KG1 (cell line): ENCODE data around the gene GNAT2.

ENCODE experiments used
- DNase-seq: peaks from one replicate; lab custom pipeline; 2025; lab: John Stamatoyannopoulos, UW

GNAT2 gene

GRCh38 chr1:109627692-109628399 lies 8.4 kb upstream of the GNAT2 start:
- DNase-seq, result no peak

- DNase-seq, result no peak
Observed at GRCh38 chr1:109626682-109627408, 7.4 kb upstream of the GNAT2 start.

DNA sequence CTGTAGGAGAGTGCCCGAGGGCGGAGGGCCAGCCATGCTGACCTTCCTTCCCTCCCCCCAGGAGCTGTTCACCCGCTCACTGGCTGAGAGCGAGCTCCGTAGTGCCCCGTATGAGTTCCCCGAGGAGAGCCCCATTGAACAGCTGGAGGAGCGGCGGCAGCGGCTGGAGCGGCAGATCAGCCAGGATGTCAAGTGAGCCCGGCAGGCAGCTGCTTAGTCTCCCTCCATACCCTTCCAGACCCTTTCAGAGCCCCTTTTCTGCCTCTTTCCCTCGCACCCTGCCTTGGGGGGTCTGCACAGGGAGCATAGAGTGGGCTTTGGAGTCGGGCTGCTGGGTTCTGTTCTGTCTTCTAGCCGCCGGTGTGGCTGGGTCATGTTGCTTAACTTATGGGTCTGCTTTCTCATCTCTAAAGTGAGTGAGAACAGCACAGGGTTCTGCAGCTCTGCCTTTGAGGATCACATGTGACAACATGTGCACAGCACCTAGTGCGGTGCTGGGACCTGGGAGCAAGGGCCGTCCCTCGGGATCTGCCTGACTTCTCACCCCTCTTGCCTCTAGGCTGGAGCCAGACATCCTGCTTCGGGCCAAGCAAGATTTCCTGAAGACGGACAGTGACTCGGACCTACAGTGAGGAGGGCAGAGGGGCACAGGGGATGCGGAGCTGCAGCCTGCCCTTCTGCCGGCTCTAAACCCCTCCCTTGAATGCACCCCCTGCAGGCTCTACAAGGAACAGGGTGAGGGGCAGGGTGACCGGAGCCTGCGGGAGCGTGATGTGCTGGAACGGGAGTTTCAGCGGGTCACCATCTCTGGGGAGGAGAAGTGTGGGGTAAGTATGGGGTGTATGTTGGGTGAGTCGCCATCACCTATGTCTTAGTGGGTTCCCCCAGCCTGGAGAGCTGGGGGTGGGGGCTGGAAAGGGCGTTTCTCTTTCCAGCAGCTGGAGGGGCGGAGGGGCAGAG lies 6.5 kb upstream of the GNAT2 start:
- DNase-seq, result no peak

DNA sequence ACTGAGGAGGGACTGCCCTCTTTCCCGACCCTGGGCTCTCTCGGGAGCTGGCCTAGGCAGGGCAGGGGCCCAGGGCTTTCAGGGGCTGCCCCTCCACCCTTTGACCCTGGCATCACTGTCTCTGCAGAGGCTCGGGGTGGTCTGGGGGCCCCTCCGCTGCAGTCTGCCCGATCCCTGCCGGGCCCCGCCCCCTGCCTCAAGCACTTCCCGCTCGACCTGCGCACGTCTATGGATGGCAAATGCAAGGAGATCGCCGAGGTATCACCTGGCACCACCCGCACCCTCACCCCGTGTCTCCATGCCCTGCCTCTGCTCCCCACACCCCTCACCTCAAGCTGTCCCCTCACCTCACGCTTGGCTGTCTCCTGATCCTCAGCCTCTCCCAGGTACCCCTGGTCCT lies 5.8 kb upstream of the GNAT2 start:
- DNase-seq, result no peak

DNA sequence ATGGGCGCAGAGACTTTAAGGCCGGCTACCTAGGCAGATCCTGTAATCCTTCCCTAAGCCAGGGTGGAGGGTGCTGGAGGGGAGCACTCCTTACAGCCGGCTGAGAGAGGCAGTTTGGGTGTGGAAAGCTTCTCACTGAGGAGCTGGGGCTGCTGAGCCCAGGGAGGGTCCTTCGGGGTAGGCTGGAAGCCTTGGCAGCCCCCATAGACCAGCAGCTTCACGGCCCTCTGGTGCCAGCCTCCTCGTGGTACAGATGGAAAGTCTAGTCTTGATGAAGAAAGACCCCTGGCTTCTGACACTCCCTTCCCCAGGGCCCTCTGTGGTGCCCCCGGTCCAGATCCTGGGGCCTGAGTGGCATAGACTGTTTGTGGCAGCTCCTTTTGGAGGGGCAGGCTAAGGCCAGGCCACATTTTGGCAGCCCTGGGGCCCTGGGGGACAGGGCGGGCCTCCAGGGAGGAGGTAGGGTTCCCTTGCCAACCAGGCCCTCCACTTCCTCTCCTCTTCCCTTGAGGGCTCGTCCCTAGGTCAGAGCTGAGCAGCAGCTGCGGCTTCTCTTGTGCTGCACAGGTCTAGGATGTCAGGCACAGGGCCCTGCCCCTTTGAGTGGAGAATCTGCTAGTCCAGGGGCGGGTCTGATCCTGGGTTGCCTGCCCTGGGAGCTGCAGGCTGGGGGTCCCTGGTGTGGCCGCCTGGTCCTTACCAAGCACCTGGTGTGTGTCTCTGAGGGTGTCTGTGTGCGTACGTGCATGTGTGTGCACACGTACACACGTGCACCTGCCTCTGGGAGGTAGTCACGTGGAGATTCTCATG lies 5.0 kb upstream of the GNAT2 start:
- DNase-seq, result no peak

- no peak for DNase-seq
Observed at GRCh38 chr1:109623601-109624161, 4.3 kb upstream of the GNAT2 start.

- DNase-seq, result no peak
Observed at GRCh38 chr1:109622895-109623294, 3.5 kb upstream of the GNAT2 start.

GRCh38 chr1:109622137-109622892 lies 2.9 kb upstream of the GNAT2 start:
- no peak for DNase-seq

DNA sequence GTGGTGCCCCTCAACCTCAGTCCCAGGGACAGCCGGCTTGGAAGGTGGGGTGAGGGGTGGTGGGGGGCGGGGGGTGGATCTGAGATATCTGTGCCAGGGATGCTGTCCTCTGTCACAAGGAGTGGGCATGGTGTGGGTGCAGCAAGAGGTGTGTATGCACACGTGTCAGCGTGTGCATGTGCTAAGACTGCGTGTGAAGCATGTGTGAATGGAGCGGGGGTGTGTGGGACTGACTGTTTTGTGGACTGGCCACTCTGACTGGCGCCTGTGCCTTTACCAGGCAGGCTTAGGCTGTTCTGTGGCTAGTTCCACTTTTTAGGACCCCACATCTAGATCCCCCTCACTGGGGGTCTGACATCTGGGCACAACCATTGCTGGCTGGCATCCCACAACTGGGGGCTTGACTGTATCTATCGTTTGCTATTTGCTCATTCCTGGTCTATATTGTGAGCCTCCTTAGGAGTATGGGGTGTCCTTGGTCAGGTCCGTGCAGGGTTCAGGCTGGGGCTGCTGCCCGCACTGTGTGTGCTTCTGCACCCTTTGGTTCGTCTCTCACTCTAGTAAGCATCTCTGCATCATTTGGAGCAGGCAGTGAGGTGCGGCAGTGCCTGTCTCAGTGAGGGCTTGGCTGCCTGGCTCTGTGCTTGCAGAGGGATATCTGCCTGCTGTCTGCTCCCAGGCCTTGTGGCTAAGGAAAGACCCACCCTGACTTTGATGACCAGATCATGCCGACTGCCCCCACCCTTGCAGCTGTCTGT lies 2.1 kb upstream of the GNAT2 start:
- DNase-seq, result no peak

- DNase-seq, result peak; percentile 90
Observed at GRCh38 chr1:109620841-109621286, 1.4 kb upstream of the GNAT2 start.

- no peak for DNase-seq
Observed at GRCh38 chr1:109620401-109620791, 980 bp upstream of the GNAT2 start.

DNA sequence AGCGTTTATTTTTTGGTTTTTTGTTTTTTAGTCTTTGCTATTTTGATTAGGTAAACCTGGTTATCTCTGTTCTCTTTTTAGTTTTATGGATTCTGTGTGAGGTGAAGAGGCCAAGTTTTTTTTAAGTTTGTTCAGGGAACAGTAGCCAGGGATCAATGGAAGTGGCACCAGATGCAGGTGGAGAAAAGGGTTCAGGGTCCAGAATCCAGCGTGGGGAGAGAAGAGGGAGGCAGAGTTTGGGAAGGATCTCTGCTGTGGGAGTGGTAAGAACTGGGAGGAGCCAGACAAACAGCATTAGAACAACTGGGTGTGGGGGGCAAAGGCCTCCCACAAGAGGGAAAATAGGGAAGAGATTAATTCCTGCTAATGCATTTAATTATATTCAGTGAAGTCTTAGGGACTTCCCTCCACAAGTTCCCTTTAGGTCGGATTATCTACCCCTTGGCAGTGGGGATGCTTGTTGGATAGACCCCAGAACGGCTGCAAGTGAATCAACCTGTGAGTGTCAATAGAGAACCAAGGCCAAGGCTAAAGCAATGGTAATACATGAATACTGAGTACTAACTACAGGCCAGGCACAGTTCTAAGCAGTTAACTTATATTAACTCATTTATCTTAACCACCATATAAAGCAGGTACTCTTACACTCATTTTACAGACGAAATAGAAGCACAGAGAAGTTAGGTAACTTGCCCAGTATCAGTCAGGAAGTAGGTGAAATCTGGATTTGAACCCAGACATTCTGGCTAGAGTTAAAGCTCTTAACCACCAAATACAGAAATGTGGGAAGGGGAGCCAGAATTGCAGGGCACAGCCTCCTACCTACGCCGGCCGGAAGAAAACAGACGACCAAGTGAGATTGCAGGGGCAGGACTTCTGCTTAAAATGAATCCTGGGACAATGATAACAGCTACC lies 498 bp downstream of the GNAT2 start:
- no peak for DNase-seq

GRCh38 chr1:109617291-109617801 lies 2.1 kb downstream of the GNAT2 start:
- DNase-seq, result no peak

DNA sequence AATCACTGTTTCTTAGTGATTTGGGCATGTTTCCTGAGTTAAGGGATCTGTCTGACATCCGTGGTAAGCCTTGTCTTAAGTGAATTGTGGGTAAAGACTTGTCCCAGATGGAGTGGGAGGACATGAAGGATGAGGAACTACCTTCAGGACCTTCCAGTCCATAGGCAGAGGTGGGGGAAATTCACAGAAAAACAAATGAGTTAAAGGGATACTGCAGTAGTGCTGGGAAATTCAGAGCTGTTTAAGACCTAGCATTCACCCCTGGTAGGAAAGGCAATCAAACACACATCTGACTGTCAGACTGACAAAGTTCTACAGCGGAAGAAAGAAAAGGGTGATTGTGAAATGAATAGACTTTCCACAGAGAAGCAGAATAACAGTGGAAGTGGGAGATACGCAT lies 3.0 kb downstream of the GNAT2 start:
- no peak for DNase-seq

GRCh38 chr1:109615879-109616278 lies 3.5 kb downstream of the GNAT2 start:
- peak; percentile 84 for DNase-seq

DNA sequence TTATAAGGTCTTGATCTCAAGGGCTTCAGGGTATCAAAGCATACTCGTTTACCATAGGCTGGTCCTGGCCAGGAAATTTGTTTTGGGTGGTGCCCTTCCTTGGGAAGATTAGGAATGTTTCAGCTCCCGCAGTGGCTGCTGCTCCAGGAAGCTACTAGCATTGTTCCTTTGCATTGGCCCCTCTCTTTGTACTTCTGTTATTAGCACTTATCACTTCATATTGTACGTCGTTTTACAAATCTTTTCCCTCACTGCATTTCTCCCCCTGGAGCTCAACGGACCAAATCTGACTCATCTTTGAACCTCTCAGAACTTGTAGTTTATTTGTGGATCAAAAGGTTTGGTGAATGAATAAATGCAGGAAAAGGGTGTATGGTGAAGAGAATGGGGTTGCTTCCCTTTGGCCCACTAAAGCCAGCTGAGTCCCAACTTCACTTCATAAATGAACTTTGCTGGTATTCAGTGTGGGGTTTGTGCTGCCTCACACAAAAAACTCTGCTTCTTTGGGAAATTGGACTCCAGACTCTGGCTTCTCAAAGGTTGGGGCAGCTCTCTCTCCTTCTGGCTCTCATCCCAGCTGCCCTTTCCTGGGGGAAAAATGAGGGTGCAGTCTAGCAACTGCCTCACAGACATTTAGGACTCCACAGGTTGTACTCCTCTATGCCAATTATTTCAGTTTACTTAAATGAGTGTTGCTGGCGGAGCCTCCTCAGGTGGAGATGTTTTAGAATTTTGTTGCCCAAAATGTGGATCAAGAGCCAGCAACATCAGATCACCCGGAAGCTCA lies 5.9 kb downstream of the GNAT2 start:
- DNase-seq, result no peak

DNA sequence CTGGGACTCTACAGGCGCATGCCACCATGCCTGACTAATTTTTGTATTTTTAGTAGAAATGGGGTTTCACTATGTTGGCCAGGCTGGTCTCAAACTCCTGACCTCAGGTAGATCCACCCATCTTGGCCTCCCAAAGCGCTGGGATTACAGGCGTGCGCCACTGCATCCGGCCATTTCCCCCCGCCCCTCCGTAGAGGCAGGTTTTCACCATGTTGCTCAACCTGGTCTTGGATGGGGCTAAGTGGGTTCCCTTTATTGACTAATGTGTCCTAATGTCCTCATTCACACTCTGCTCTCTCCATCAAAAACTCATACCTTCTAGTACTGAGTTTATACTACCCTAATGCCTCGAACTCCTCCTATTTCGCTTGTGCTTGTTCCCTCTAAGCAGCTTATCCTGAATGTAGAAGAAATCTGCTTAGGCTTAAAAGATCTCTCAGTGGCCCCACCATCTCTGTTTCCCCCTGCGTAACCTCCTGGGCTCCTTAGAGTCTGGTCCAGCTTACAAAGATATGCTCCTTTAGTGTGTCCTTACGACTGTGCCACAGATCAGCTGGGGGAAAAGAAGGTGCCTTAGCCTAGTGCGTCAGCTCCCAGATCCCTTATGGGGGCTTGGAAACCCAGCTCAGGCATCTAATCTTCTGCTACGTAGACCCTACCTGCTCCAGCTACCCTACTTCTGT lies 8.0 kb downstream of the GNAT2 start:
- DNase-seq, result no peak
